CD14-positive monocyte (primary cell): ENCODE data around the gene XIST. TPM values are rescaled to one million over a fixed set of nuclear protein-coding genes. Genes with fewer than 3 reads are reported as not detected.
"Not testable (repeated sequence)": the region's sequence is repeated elsewhere in the genome, so short reads cannot be mapped to it uniquely, and the experiment has no call there.

Source experiments
- DNase-seq, 3 donors: peaks; one replicate each; pipeline ENCODE4 v3.0.0-alpha.2; 2011 to 2022
- H2AFZ ChIP-seq: 2 replicates; pipeline ENCODE4 v1.6.0; 2012; ENCODE audit warnings: mild to moderate bottlenecking, low read depth, low read length, inconsistent platforms; ENCODE audit not compliant: insufficient read depth, poor library complexity, severe bottlenecking
- H3K27ac ChIP-seq, 2 donors: 1 replicate in 1 of 2; 2 replicates in 1 of 2; pipeline ENCODE4 v1.5.1; 2012 to 2013; ENCODE audit warnings: low read length in 2 of 2, control low read depth in 1 of 2, inconsistent platforms in 1 of 2, low read depth in 1 of 2, mild to moderate bottlenecking in 1 of 2
- H3K27me3 ChIP-seq, 2 donors: one replicate each; pipeline versions ENCODE4 v1.6.0 to v1.6.1; 2011 to 2013; ENCODE audit warnings: low read length in 2 of 2; ENCODE audit not compliant: control insufficient read depth in 2 of 2, insufficient read depth in 2 of 2
- H3K36me3 ChIP-seq, 2 donors: replicated peaks in 1 of 2; 1 replicate in 1 of 2; 2 replicates in 1 of 2; pipeline versions ENCODE4 v1.5.1 to v1.6.1; 2012 to 2013; ENCODE audit warnings: low read length in 2 of 2, control low read depth in 1 of 2, inconsistent platforms in 1 of 2, mild to moderate bottlenecking in 1 of 2; ENCODE audit not compliant: insufficient read depth in 2 of 2, control insufficient read depth in 1 of 2
- H3K4me1 ChIP-seq, 2 donors: 1 replicate in 1 of 2; 2 replicates in 1 of 2; pipeline versions ENCODE4 v1.5.1 to v1.6.1; 2012 to 2013; ENCODE audit warnings: low read length in 2 of 2, control low read depth in 1 of 2, inconsistent platforms in 1 of 2, mild to moderate bottlenecking in 1 of 2, moderate library complexity in 1 of 2; ENCODE audit not compliant: insufficient read depth in 2 of 2, control insufficient read depth in 1 of 2
- H3K4me2 ChIP-seq: replicated peaks from 2 replicates; pipeline ENCODE3; 2012; ENCODE audit warnings: low read length, moderate library complexity, mild to moderate bottlenecking; ENCODE audit not compliant: poor library complexity, severe bottlenecking; ENCODE audit errors: extremely low read depth
- H3K4me3 ChIP-seq, 3 experiments: fragments of 200-600 bp in 1 of 3; sonication (generic) in 1 of 3; replicated peaks in 1 of 3; 1 replicate in 2 of 3; 2 replicates in 1 of 3; pipeline ENCODE4 v1.5.1; 2011 to 2013; ENCODE audit warnings: low read length in 3 of 3, mild to moderate bottlenecking in 3 of 3, control low read depth in 2 of 3, low read depth in 2 of 3, inconsistent platforms in 1 of 3, moderate library complexity in 1 of 3
- H3K79me2 ChIP-seq: 2 replicates; pipeline ENCODE4 v1.6.0; 2012; ENCODE audit warnings: mild to moderate bottlenecking, control low read depth, inconsistent platforms, low read length, moderate library complexity; ENCODE audit not compliant: insufficient read depth
- H3K9ac ChIP-seq: 2 replicates; pipeline ENCODE4 v1.6.0; 2017; ENCODE audit warnings: low read length, mild to moderate bottlenecking; ENCODE audit not compliant: insufficient read depth, poor library complexity, severe bottlenecking
- H3K9me3 ChIP-seq, 2 donors: replicated peaks in 1 of 2; 1 replicate in 1 of 2; 2 replicates in 1 of 2; pipeline versions ENCODE4 v1.5.1 to v1.6.1; 2012 to 2013; ENCODE audit warnings: low read length in 2 of 2, control low read depth in 1 of 2; ENCODE audit not compliant: control insufficient read depth in 1 of 2, insufficient read depth in 1 of 2
- H4K20me1 ChIP-seq: 2 replicates; pipeline ENCODE4 v1.6.0; 2012; ENCODE audit warnings: mild to moderate bottlenecking, low read length, control low read depth, moderate library complexity; ENCODE audit not compliant: insufficient read depth
- H3K27ac Mint-ChIP-seq, 7 donors: one replicate each; pipeline ENCODE4 v1.8.0; 2020; ENCODE audit warnings: mild to moderate bottlenecking in 7 of 7, mixed read lengths in 7 of 7, moderate library complexity in 6 of 7, inconsistent platforms in 2 of 7
- H3K27me3 Mint-ChIP-seq, 3 donors: one replicate each; pipeline ENCODE4 v1.8.0; 2021 to 2022; ENCODE audit warnings: low read depth in 3 of 3, mild to moderate bottlenecking in 3 of 3, mixed read lengths in 3 of 3, moderate library complexity in 3 of 3, inconsistent platforms in 1 of 3
- H3K36me3 Mint-ChIP-seq, 2 donors: one replicate each; pipeline ENCODE4 v1.8.0; 2020; ENCODE audit warnings: mixed read lengths in 2 of 2, inconsistent platforms in 1 of 2, mild to moderate bottlenecking in 1 of 2
- H3K4me1 Mint-ChIP-seq: one replicate; pipeline ENCODE4 v1.8.0; 2020; ENCODE audit warnings: mild to moderate bottlenecking, mixed read lengths
- H3K4me3 Mint-ChIP-seq, 2 donors: one replicate each; pipeline ENCODE4 v1.8.0; 2020; ENCODE audit warnings: mild to moderate bottlenecking in 2 of 2, mixed read lengths in 2 of 2, moderate library complexity in 1 of 2
- H3K9me3 Mint-ChIP-seq, 7 donors: one replicate each; pipeline ENCODE4 v1.8.0; 2020 to 2022; ENCODE audit warnings: mixed read lengths in 7 of 7, mild to moderate bottlenecking in 6 of 7, moderate library complexity in 6 of 7, inconsistent platforms in 2 of 7
- CTCF ChIP-seq: fragments of 200-600 bp; IDR thresholded peaks from one replicate; pipeline ENCODE4 v1.8.0; 2022; ENCODE audit warnings: antibody characterized with exemption, mild to moderate bottlenecking
- WGBS: methylation state at CpG from one replicate; pipeline ENCODE4 v1.1.5; 2013; ENCODE audit warnings: missing lambda C conversion rate; ENCODE audit not compliant: insufficient coverage; 5-methylcytosine and 5-hydroxymethylcytosine counted together
- intact Hi-C, 2 donors: fragments of 100-400 bp; cut with micrococcal nuclease; formaldehyde crosslinking; loops; one replicate each; pipeline versions ENCODE4 v1.15.0 to v1.15.1; 2023
- polyA plus RNA-seq, 3 donors: library from polyadenylated mRNA; depleted of rRNA in 1 of 3; unstranded in 2 of 3; stranded (reverse) in 1 of 3; fragments of 300-500 nt in 2 of 3; fragments of >200 nt in 1 of 3; fragmentation: Illumina TruSeq in 2 of 3; gene quantifications; 1 replicate in 2 of 3; 2 replicates in 1 of 3; pipeline ENCODE4 v1.2.3, GENCODE V29; 2012 to 2021

XIST gene
- polyA plus RNA-seq, 3 donors, result 2.2 to 192 (median 3.8) TPM

GRCh38 chrX:73822775-73823174 lies 29.7 kb downstream of the XIST start:
- H3K9me3 Mint-ChIP-seq, result peaks cover 0 to 5% (median 0%) of the 10 kb centered on the region in 7 donors
- DNase-seq, result no peak
- Histone ChIP-seq H3K4me1 (no peaks in the 10 kb centered on the region), H3K4me3 (no peak overlapping the region), H3K9ac (no peak overlapping the region), H3K27ac (no peak overlapping the region), H3K9me3 (no peaks in the 10 kb centered on the region), H4K20me1 (peaks cover 55% of the 10 kb centered on the region), H3K36me3 (peaks cover 0 to 72% of the 10 kb centered on the region in 2 donors), H3K4me2 (no peak overlapping the region), H2AFZ (no peak overlapping the region), H3K27me3 (no peaks in the 10 kb centered on the region), H3K79me2 (no peaks in the 10 kb centered on the region)
- no peak overlapping the region for H3K4me3 Mint-ChIP-seq
- peaks cover 0 to 49% of the 10 kb centered on the region in 2 donors for H3K36me3 Mint-ChIP-seq
- no peak for TF ChIP-seq CTCF
- H3K27ac Mint-ChIP-seq, result no peak overlapping the region
- intact Hi-C loops, result no loop called here
- H3K27me3 Mint-ChIP-seq, result peaks cover 0 to 9% (median 2%) of the 10 kb centered on the region in 3 donors
- H3K4me1 Mint-ChIP-seq, result peaks cover 1% of the 10 kb centered on the region
- no CpG with 5 or more reads among the region's 4 CpGs for WGBS

DNA sequence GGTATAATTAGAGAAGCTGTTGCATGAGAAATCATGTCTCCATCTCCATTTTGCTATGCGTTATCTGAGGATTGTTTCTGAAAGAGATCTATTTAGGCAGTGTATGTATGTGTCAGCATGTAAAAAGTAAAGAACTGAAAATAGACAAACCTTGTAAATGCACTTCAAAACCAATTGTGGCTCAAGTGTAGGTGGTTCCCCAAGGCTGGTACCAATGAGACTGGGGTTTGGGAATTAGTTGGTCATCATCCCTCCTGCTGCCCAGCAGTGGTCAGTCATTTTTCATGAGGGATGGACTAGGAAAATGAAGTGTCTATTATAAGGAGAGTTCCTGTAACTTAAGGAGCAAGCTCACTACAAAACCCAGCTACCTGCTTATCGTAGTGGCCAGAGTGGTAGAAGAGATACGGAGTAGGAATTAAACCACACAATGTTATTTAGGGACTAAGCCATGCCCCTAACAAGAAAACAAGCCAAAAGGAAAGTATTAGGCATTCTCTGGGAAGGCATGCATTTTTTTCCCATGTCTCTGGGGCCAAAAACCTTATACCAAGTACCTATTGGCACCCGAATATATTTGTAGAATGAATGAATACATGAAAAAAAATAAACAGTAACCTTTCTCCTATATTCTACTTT lies 30.5 kb downstream of the XIST start:
- no peak for TF ChIP-seq CTCF
- peaks cover 0 to 42% of the 10 kb centered on the region in 2 donors for H3K36me3 Mint-ChIP-seq
- Histone ChIP-seq H3K79me2 (no peaks in the 10 kb centered on the region), H3K4me1 (no peaks in the 10 kb centered on the region), H3K36me3 (peaks cover 0 to 65% of the 10 kb centered on the region in 2 donors), H3K27me3 (no peaks in the 10 kb centered on the region), H3K27ac (no peak overlapping the region), H3K4me3 (no peak overlapping the region), H2AFZ (no peak overlapping the region), H3K9ac (no peak overlapping the region), H3K4me2 (no peak overlapping the region), H3K9me3 (no peaks in the 10 kb centered on the region), H4K20me1 (peaks cover 48% of the 10 kb centered on the region)
- no peaks in the 10 kb centered on the region for H3K4me1 Mint-ChIP-seq
- H3K9me3 Mint-ChIP-seq, result peaks cover 0 to 6% (median 0%) of the 10 kb centered on the region in 7 donors
- intact Hi-C loops, result no loop called here
- H3K27ac Mint-ChIP-seq, result no peak overlapping the region
- DNase-seq, result no peak
- H3K27me3 Mint-ChIP-seq, result peaks cover 0 to 2% (median 2%) of the 10 kb centered on the region in 3 donors
- H3K4me3 Mint-ChIP-seq, result no peak overlapping the region
- WGBS, result no CpG with 5 or more reads among the region's 4 CpGs

GRCh38 chrX:73819864-73820558 lies 32.5 kb downstream of the XIST start:
- H3K9me3 Mint-ChIP-seq, H2AFZ ChIP-seq, H3K9ac ChIP-seq, H3K27ac ChIP-seq, H3K4me3 ChIP-seq, H3K4me1 ChIP-seq, H3K27me3 ChIP-seq, H3K4me3 Mint-ChIP-seq, DNase-seq, intact Hi-C loops, H3K9me3 ChIP-seq, H3K4me1 Mint-ChIP-seq, H3K27me3 Mint-ChIP-seq, H3K4me2 ChIP-seq, H3K27ac Mint-ChIP-seq, H3K79me2 ChIP-seq: not testable (repeated sequence)
- WGBS, result 100% methylated on average over 2 of the region's 10 CpGs
- H3K36me3 Mint-ChIP-seq, result peaks cover 0 to 25% of the 10 kb centered on the region in 2 donors
- peaks cover 0 to 45% of the 10 kb centered on the region in 2 donors for H3K36me3 ChIP-seq
- H4K20me1 ChIP-seq, result peaks cover 29% of the 10 kb centered on the region
